MM.1S (cell line): ENCODE data around the gene RNF187.

ENCODE experiments used
- DNase-seq: peaks from one replicate; pipeline ENCODE4 v3.0.0-alpha.2; 2015
- H2AFZ ChIP-seq: fragments of 300-600 bp; sonication (generic); 2 replicates; pipeline ENCODE4 v1.6.0; 2016; ENCODE audit warnings: antibody characterized with exemption, low read length
- H3F3A ChIP-seq: fragments of 300-600 bp; sonication (generic); 2 replicates; pipeline ENCODE4 v1.6.1; 2016; ENCODE audit warnings: mild to moderate bottlenecking, antibody characterized with exemption, low read length, moderate library complexity, mixed read lengths; ENCODE audit not compliant: insufficient read depth
- H3K27ac ChIP-seq: fragments of 300-600 bp; sonication (generic); 2 replicates; pipeline ENCODE4 v1.5.1; 2016; ENCODE audit warnings: mild to moderate bottlenecking, low read length
- H3K27me3 ChIP-seq: fragments of 300-600 bp; sonication (generic); replicated peaks from 2 replicates; pipeline ENCODE4 v1.6.0; 2016; ENCODE audit warnings: low read length; ENCODE audit not compliant: insufficient read depth
- H3K36me3 ChIP-seq: fragments of 300-600 bp; sonication (generic); replicated peaks from 2 replicates; pipeline ENCODE4 v1.6.1; 2016; ENCODE audit warnings: mild to moderate bottlenecking, low read length, mixed read lengths; ENCODE audit not compliant: insufficient read depth
- H3K4me1 ChIP-seq: fragments of 300-600 bp; sonication (generic); 2 replicates; pipeline ENCODE4 v1.6.1; 2016; ENCODE audit warnings: low read length, mixed read lengths
- H3K4me2 ChIP-seq: fragments of 300-600 bp; sonication (generic); 2 replicates; pipeline ENCODE4 v1.6.0; 2016; ENCODE audit warnings: low read depth, low read length
- H3K4me3 ChIP-seq: fragments of 300-600 bp; sonication (generic); 2 replicates; pipeline ENCODE4 v1.5.1; 2016; ENCODE audit warnings: low read length, mixed read lengths
- H3K79me2 ChIP-seq: fragments of 300-600 bp; sonication (generic); 2 replicates; pipeline ENCODE4 v1.6.1; 2016; ENCODE audit warnings: mixed run types, low read length, mixed read lengths
- H3K9ac ChIP-seq: fragments of 300-600 bp; sonication (generic); 2 replicates; pipeline ENCODE4 v1.6.1; 2016; ENCODE audit warnings: low read length, mixed read lengths
- H3K9me2 ChIP-seq: fragments of 300-600 bp; sonication (generic); replicated peaks from 2 replicates; pipeline ENCODE4 v1.6.1; 2016; ENCODE audit warnings: mild to moderate bottlenecking, low read length, mixed read lengths; ENCODE audit not compliant: insufficient read depth
- H3K9me3 ChIP-seq: fragments of 300-600 bp; sonication (generic); replicated peaks from 2 replicates; pipeline ENCODE4 v1.6.1; 2016; ENCODE audit warnings: mild to moderate bottlenecking, low read length, mixed read lengths; ENCODE audit not compliant: insufficient read depth
- H4K20me1 ChIP-seq: fragments of 300-600 bp; sonication (generic); 2 replicates; pipeline ENCODE4 v1.6.1; 2016; ENCODE audit warnings: mild to moderate bottlenecking, low read length, moderate library complexity, mixed read lengths; ENCODE audit not compliant: insufficient read depth
- CTCF ChIP-seq: fragments of 300-600 bp; sonication (generic); IDR thresholded peaks from 2 replicates; pipeline ENCODE4 v1.5.1; 2016; ENCODE audit warnings: antibody characterized with exemption, low read length, mixed read lengths
- EZH2 ChIP-seq: fragments of 300-600 bp; sonication (generic); optimal IDR thresholded peaks from 2 replicates; pipeline ENCODE3; 2017; ENCODE audit warnings: low read depth, mild to moderate bottlenecking, antibody characterized with exemption, low read length, mixed read lengths
- EZH2phosphoT487 ChIP-seq: fragments of 300-600 bp; sonication (generic); IDR thresholded peaks from 2 replicates; pipeline ENCODE4 v1.6.1; 2018; ENCODE audit warnings: antibody characterized with exemption, low read length

RNF187 gene

GRCh38 chr1:228512781-228513198 is 25.6 kb downstream of the RNF187 start:
- Histone ChIP-seq H3K27me3 (no peaks in the 10 kb centered on the region), H3K79me2 (no peaks in the 10 kb centered on the region), H3K4me2 (no peak overlapping the region), H2AFZ (no peak overlapping the region), H3K36me3 (no peaks in the 10 kb centered on the region), H3K9me2 (no peaks in the 10 kb centered on the region), H3K4me3 (no peak overlapping the region), H4K20me1 (no peaks in the 10 kb centered on the region), H3K27ac (no peak overlapping the region), H3K9ac (no peak overlapping the region), H3K9me3 (no peaks in the 10 kb centered on the region), H3K4me1 (0 out of 2 replicates have a peak, but pooled peaks cover 8% of the 10 kb centered on the region), H3F3A (no peaks in the 10 kb centered on the region)
- DNase-seq, result no peak
- no peak for TF ChIP-seq EZH2phosphoT487
- TF ChIP-seq EZH2, result no peak
- TF ChIP-seq CTCF, result no peak

- Histone ChIP-seq H3K9me2 (no peaks in the 10 kb centered on the region), H3F3A (no peaks in the 10 kb centered on the region), H3K36me3 (no peaks in the 10 kb centered on the region), H3K9me3 (no peaks in the 10 kb centered on the region), H3K9ac (no peak overlapping the region), H4K20me1 (no peaks in the 10 kb centered on the region), H2AFZ (no peak overlapping the region), H3K27ac (no peak overlapping the region), H3K4me3 (no peak overlapping the region), H3K4me2 (no peak overlapping the region), H3K79me2 (no peaks in the 10 kb centered on the region), H3K27me3 (no peaks in the 10 kb centered on the region), H3K4me1 (0 out of 2 replicates have a peak, but pooled peaks cover 8% of the 10 kb centered on the region)
- TF ChIP-seq EZH2 (no peak), EZH2phosphoT487 (no peak), CTCF (no peak)
- DNase-seq, result no peak
Measured at GRCh38 chr1:228513236-228513900, 26.2 kb downstream of the RNF187 start.

GRCh38 chr1:228514421-228514820 is 27.2 kb downstream of the RNF187 start:
- H3K36me3 ChIP-seq, result no peaks in the 10 kb centered on the region

More at GRCh38 chr1:228514421-228514820, 27.2 kb downstream of the RNF187 start:
- Histone ChIP-seq H3K4me3 (no peak overlapping the region), H3K4me2 (no peak overlapping the region), H3K9ac (no peak overlapping the region), H3K4me1 (0 out of 2 replicates have a peak, but pooled peaks cover 8% of the 10 kb centered on the region), H3K27me3 (no peaks in the 10 kb centered on the region), H4K20me1 (no peaks in the 10 kb centered on the region), H3F3A (no peaks in the 10 kb centered on the region), H2AFZ (no peak overlapping the region), H3K79me2 (no peaks in the 10 kb centered on the region), H3K9me3 (no peaks in the 10 kb centered on the region), H3K27ac (no peak overlapping the region), H3K9me2 (no peaks in the 10 kb centered on the region)
- no peak for TF ChIP-seq CTCF
- TF ChIP-seq EZH2phosphoT487, result no peak
- no peak for TF ChIP-seq EZH2
- DNase-seq, result no peak
